A549 treated with CpdA at 1 μM for 4 hours (cell line): ENCODE data around the gene TCP11X1. TPM values are rescaled to one million over a fixed set of nuclear protein-coding genes. Genes with fewer than 3 reads are reported as not detected.

Experiments used
- total RNA-seq: library from RNA; stranded (reverse); fragments of 200-300 nt; extraction: Qiagen RNA extraction; gene quantifications from 5 replicates; pipeline ENCODE4 v1.2.3, GENCODE V29; 2022; ENCODE audit warnings: low read depth

The TCP11X1 gene
- total RNA-seq, result not detected in 5 replicates

GRCh38 chrX:102214986-102215385, at the start of gene TCP11X1:
TCP11X1 (plus strand) TSS chrX:102215301.

DNA sequence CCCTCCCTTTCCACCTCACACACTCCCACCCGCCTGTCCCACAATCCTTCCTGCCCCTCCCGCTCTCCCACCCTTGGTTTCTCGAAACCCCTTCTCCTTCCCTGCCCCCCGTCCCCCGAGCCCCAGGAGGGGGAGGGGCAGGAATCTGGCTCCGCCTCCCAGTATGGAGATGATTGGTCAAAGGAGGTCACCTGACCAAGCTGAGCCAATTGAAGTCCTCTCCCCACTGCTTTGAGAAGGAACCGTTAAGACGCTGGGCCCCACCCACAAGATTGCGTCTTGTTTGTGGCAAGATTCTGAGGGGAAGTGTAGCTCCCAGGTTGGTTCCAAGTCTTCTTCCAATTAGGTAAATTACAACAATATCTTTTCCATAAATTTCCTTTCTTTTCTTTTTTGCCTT, 31.8 kb downstream of the TCP11X1 start, which contains the start of gene NXF2:
NXF2 (plus strand) TSS at position 275 of the 400 bp plus-strand sequence. CDS start 59,912 bp downstream, outside the sequence.

Other genes with a start within 250 kb of the TCP11X1 start
- not detected in 5 replicates for gene TCEAL2, start 89.6 kb upstream of the TCP11X1 start, total RNA-seq
- gene TCEAL6, start 72.8 kb upstream of the TCP11X1 start, total RNA-seq, result not detected in 5 replicates
- gene BEX5, start 59.3 kb upstream of the TCP11X1 start, total RNA-seq, result not detected in 5 replicates
- gene NXF2, start 31.9 kb downstream of the TCP11X1 start, total RNA-seq, result not detected in 5 replicates
- not detected in 5 replicates for gene NXF2B, start 224.7 kb downstream of the TCP11X1 start, total RNA-seq